Measurements from ENCODE around the gene POLR3F. TPM values are rescaled to one million over a fixed set of nuclear protein-coding genes. Genes with fewer than 3 reads are reported as not detected.

The POLR3F gene, protein sequence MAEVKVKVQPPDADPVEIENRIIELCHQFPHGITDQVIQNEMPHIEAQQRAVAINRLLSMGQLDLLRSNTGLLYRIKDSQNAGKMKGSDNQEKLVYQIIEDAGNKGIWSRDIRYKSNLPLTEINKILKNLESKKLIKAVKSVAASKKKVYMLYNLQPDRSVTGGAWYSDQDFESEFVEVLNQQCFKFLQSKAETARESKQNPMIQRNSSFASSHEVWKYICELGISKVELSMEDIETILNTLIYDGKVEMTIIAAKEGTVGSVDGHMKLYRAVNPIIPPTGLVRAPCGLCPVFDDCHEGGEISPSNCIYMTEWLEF
- total RNA-seq, result 8.9 TPM
- polyA plus RNA-seq (ENCODE audit: insufficient read depth, low read depth, low replicate concordance), result 10.6 TPM
- long read RNA-seq, donor 1, transcript POLR3F-201 (9 exons, 2,416 nt), result major isoform, 5 of 5 reads
- long read RNA-seq, donor 1, partial matches to known transcripts, result 0 of 5 reads
- long read RNA-seq, donor 1, other reads (novel, unspliced or antisense), result 0 of 5 reads
- long read RNA-seq, donor 2, partial matches to known transcripts, result 6 of 9 reads
- long read RNA-seq, donor 2, other reads (novel, unspliced or antisense), result 0 of 9 reads
- long read RNA-seq, donor 3, partial matches to known transcripts, result 12 of 15 reads
- long read RNA-seq, donor 3, other reads (novel, unspliced or antisense), result 0 of 15 reads
- long read RNA-seq, donor 4, partial matches to known transcripts, result 0 of 2 reads
- long read RNA-seq, donor 4, other reads (novel, unspliced or antisense), result 0 of 2 reads
- long read RNA-seq, donor 5, result 0 reads
- long read RNA-seq, donor 6, transcript POLR3F-201 (9 exons, 2,416 nt), result major isoform, 6 of 6 reads
- long read RNA-seq, donor 6, partial matches to known transcripts, result 0 of 6 reads
- long read RNA-seq, donor 6, other reads (novel, unspliced or antisense), result 0 of 6 reads
- long read RNA-seq, donor 7, transcript POLR3F-201 (9 exons, 2,416 nt), result major isoform, 8 of 13 reads
- long read RNA-seq, donor 7, partial matches to known transcripts, result 0 of 13 reads
- long read RNA-seq, donor 7, other reads (novel, unspliced or antisense), result 5 of 13 reads
- long read RNA-seq, donor 8, partial matches to known transcripts, result 0 of 4 reads
- long read RNA-seq, donor 8, other reads (novel, unspliced or antisense), result 0 of 4 reads
- long read RNA-seq, donor 9, partial matches to known transcripts, result 0 of 3 reads
- long read RNA-seq, donor 9, other reads (novel, unspliced or antisense), result 0 of 3 reads
- long read RNA-seq, donor 10, partial matches to known transcripts, result 0 of 2 reads
- long read RNA-seq, donor 10, other reads (novel, unspliced or antisense), result 0 of 2 reads

DNA sequence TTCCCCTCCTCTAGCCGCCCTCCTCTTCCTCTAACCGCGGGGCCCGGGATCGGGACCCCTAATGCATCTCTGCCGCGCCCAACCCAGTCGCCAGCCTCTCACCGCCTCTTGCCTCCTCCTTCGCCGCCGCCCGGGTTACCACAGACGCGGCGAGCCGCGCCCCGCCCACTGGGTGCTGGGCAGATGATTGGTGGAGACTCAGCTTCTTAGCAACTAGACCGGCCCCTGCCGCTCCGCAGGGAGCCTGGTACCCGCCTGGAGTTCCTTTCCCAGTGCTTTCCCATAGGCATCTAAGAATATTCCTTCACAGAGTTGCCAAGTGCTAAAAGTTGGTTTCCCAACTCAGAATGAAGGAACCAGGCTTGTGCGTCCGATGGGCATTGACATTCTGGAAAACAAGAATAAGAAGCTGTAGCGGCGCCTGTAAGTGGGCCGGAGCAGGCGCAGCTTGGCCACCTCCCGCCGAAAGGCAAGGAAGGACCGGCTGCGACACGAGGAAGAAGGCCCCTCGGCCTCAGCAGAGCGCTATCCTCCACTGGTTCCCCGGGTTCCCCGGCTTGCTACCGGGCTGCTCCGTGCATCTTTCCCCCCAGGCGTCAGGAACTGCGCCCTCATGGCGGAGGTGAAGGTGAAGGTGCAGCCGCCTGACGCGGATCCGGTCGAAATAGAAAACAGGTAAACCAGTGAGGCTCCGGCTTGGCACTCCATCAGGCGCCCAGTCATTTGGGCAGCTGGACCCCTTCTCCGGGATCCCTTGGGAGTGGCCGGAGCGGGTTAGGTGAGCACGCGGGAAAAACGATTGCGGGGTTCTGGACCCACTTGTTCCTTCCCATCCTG is at the start of gene POLR3F, which contains the start of gene DZANK1:
Gene POLR3F (plus strand): TSS at position 497 of the 837 bp plus-strand sequence. CDS start 117 bp downstream, at position 614.
Gene DZANK1 (minus strand): TSS at position 137 of the 837 bp plus-strand sequence. CDS start 1,672 bp downstream, outside the sequence.
- Histone ChIP-seq H3K9me3 (ENCODE audit: control insufficient read depth in 2 of 3, insufficient read depth in 1 of 3, low read length in 3 of 3) (no peaks in the 10 kb centered on the region), H3K27me3 (ENCODE audit: control insufficient read depth, insufficient read depth, low read length) (no peaks in the 10 kb centered on the region), H3K4me1 (ENCODE audit: control insufficient read depth in 2 of 3, insufficient read depth in 2 of 3, low read depth in 1 of 3, low read length in 3 of 3) (peaks cover 0 to 11% (median 0%) of the 10 kb centered on the region in 3 donors), H3K4me3 (ENCODE audit: low read length in 3 of 3) (peak within 1 kb of the TSS; percentile 86 to 99 (median 93)), H3K36me3 (ENCODE audit: control insufficient read depth in 2 of 3, insufficient read depth in 3 of 3, low read length in 3 of 3) (peaks cover 0 to 5% (median 3%) of the 10 kb centered on the region in 3 donors), H3K27ac (ENCODE audit: low read depth in 2 of 2, low read length in 2 of 2) (peak within 1 kb of the TSS; percentile 95 to 97), H3K9ac (ENCODE audit: low read length in 3 of 3) (peak within 1 kb of the TSS; percentile 79 to 91 (median 89))
- FAIRE-seq (peak; percentile 74), DNase-seq (peak; percentile 97 to 99 (median 97))
- TF ChIP-seq, protein P1, sequence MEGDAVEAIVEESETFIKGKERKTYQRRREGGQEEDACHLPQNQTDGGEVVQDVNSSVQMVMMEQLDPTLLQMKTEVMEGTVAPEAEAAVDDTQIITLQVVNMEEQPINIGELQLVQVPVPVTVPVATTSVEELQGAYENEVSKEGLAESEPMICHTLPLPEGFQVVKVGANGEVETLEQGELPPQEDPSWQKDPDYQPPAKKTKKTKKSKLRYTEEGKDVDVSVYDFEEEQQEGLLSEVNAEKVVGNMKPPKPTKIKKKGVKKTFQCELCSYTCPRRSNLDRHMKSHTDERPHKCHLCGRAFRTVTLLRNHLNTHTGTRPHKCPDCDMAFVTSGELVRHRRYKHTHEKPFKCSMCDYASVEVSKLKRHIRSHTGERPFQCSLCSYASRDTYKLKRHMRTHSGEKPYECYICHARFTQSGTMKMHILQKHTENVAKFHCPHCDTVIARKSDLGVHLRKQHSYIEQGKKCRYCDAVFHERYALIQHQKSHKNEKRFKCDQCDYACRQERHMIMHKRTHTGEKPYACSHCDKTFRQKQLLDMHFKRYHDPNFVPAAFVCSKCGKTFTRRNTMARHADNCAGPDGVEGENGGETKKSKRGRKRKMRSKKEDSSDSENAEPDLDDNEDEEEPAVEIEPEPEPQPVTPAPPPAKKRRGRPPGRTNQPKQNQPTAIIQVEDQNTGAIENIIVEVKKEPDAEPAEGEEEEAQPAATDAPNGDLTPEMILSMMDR (IDR thresholded peaks at IDR 0.05; ENCODE audit: borderline replicate concordance, extremely low read depth, insufficient read depth), result no peak
- intact Hi-C loops (cut with DNase I), result no loop called here

DNA sequence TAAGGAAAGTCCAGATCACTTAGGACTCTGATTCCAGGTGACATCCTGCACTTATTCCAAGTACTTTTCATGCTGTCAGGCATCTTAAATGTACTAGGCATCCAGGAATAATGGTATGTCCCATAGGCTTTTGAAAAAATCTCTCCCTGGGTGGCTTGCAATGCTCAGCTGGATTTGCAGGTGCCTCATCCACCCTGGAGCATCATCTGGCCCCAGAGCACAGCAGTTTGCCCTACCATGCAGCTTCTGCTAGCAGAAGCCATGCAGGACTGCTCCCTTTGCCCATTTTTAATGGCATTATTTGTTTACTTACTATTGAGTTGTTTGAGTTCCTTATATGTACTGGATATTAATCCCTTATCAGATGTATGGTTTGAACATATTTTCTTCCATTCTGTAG is 45.6 kb upstream of the POLR3F start:
- Histone ChIP-seq H3K4me1 (ENCODE audit: control insufficient read depth in 2 of 3, insufficient read depth in 2 of 3, low read depth in 1 of 3, low read length in 3 of 3) (no peaks in the 10 kb centered on the region), H3K4me3 (ENCODE audit: low read length in 3 of 3) (no peak overlapping the region), H3K9me3 (ENCODE audit: control insufficient read depth in 2 of 3, insufficient read depth in 1 of 3, low read length in 3 of 3) (no peaks in the 10 kb centered on the region), H3K9ac (ENCODE audit: low read length in 3 of 3) (no peak overlapping the region), H3K27ac (ENCODE audit: low read depth in 2 of 2, low read length in 2 of 2) (no peak overlapping the region), H3K27me3 (ENCODE audit: control insufficient read depth, insufficient read depth, low read length) (no peaks in the 10 kb centered on the region), H3K36me3 (ENCODE audit: control insufficient read depth in 2 of 3, insufficient read depth in 3 of 3, low read length in 3 of 3) (no peaks in the 10 kb centered on the region)
- FAIRE-seq (no peak), DNase-seq (no peak)
- intact Hi-C loops (cut with DNase I), result no loop called here
- TF ChIP-seq, protein P1 (IDR thresholded peaks at IDR 0.05; ENCODE audit: borderline replicate concordance, extremely low read depth, insufficient read depth), result no peak

DNA sequence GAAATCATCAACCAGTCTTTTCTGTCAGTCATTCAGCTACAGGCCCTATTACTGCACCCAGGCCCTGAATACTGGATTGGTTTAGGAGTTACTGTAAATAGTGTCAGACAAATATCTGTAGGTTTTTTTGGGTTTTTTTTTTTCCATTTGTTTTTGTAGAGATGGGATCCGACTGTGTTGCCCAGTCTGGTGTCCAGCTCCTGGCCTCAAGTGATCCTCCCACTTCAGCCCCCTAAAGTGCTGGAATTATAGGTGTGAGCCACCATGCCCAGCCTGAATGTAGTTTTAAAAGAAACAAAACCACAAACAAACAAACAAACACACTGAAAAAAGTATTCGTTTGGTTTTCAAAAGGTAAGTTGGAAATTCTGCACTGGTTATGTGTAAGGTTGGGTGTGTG is 40.0 kb upstream of the POLR3F start:
- no peak for DNase-seq
- Histone ChIP-seq H3K27ac (ENCODE audit: low read depth in 2 of 2, low read length in 2 of 2) (no peak overlapping the region), H3K4me3 (ENCODE audit: low read length in 3 of 3) (no peak overlapping the region), H3K4me1 (ENCODE audit: control insufficient read depth in 2 of 3, insufficient read depth in 2 of 3, low read depth in 1 of 3, low read length in 3 of 3) (peaks cover 0 to 11% (median 0%) of the 10 kb centered on the region in 3 donors), H3K27me3 (ENCODE audit: control insufficient read depth, insufficient read depth, low read length) (no peaks in the 10 kb centered on the region), H3K9me3 (ENCODE audit: control insufficient read depth in 2 of 3, insufficient read depth in 1 of 3, low read length in 3 of 3) (no peaks in the 10 kb centered on the region), H3K9ac (ENCODE audit: low read length in 3 of 3) (no peak overlapping the region), H3K36me3 (ENCODE audit: control insufficient read depth in 2 of 3, insufficient read depth in 3 of 3, low read length in 3 of 3) (no peaks in the 10 kb centered on the region)
- TF ChIP-seq, protein P1 (IDR thresholded peaks at IDR 0.05; ENCODE audit: borderline replicate concordance, extremely low read depth, insufficient read depth), result no peak
- no peak for FAIRE-seq
- intact Hi-C loops (cut with DNase I), result no loop called here
